Progenitor cell of endocrine pancreas (in vitro differentiated cells): Measurements from ENCODE around the gene SESTD1. TPM values are rescaled to one million over a fixed set of nuclear protein-coding genes. Genes with fewer than 3 reads are reported as not detected.

ENCODE experiments used
- DNase-seq: peaks from one replicate; pipeline ENCODE4 v3.0.0; 2021; ENCODE audit warnings: low spot score; ENCODE audit not compliant: unreplicated experiment
- H3K27ac Mint-ChIP-seq: 2 replicates; pipeline ENCODE4 v1.8.0; 2021; ENCODE audit warnings: mild to moderate bottlenecking, moderate library complexity, mixed read lengths
- H3K27me3 Mint-ChIP-seq: 2 replicates; pipeline ENCODE4 v1.8.0; 2021; ENCODE audit warnings: mixed read lengths
- H3K36me3 Mint-ChIP-seq: 2 replicates; pipeline ENCODE4 v1.8.0; 2022; ENCODE audit warnings: mixed read lengths; ENCODE audit not compliant: insufficient read depth
- H3K4me1 Mint-ChIP-seq: 2 replicates; pipeline ENCODE4 v1.8.0; 2021; ENCODE audit warnings: low read depth, mixed read lengths
- H3K4me3 Mint-ChIP-seq: 2 replicates; pipeline ENCODE4 v1.8.0; 2021; ENCODE audit warnings: low read depth, mild to moderate bottlenecking, moderate library complexity, mixed read lengths
- H3K9me3 Mint-ChIP-seq: 2 replicates; pipeline ENCODE4 v1.8.0; 2021; ENCODE audit warnings: low read depth, mixed read lengths
- total RNA-seq: library from RNA; stranded (reverse); gene quantifications from 2 replicates; pipeline ENCODE4 v1.2.1, GENCODE V29; 2021
- TF ChIP-seq, protein P1 (sequence below): fragments of 200-600 bp; sonication (generic); IDR thresholded peaks from one replicate; pipeline ENCODE4 v1.5.0; 2021; ENCODE audit warnings: antibody characterized with exemption, mild to moderate bottlenecking; ENCODE audit not compliant: unreplicated experiment

Gene SESTD1
- total RNA-seq, 1 donor from 2014 or later, result 108 TPM

DNA sequence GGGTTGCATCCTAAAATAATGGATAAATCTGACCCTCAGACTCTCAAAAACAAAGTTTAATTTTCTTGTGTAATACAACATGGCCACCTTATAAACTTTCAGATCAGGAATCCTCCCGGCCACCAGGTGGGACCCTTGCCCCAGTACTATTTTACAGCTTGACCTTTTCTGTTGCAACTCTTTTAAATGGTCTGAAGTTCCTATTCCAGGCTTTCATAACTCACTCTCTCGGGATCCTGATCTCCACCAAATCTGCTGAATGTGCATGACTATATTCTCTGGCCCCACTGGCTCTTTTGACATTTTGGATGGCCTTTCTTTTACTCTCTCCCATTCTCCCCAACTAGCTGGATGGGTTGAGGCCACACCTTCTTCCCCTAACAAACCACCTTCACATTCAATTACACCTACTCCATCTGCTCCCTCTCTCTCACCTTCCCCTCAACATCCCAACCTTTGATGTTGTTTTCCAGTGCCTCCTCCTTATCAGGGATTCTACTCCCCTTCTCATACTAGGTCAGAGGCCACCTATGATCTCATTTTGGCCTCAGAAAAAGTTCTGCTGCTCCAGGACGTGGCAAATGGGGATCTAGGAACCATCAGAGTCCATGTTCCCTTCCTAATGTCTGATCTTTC, 70.8 kb downstream of the SESTD1 start:
- Mint-ChIP-seq H3K4me1 (no peaks in the 10 kb centered on the region), H3K27me3 (no peaks in the 10 kb centered on the region), H3K4me3 (no peak overlapping the region), H3K27ac (no peak overlapping the region), H3K36me3 (peaks cover 64% of the 10 kb centered on the region), H3K9me3 (peaks cover 74% of the 10 kb centered on the region)
- no peak for DNase-seq
- TF ChIP-seq, protein P1, sequence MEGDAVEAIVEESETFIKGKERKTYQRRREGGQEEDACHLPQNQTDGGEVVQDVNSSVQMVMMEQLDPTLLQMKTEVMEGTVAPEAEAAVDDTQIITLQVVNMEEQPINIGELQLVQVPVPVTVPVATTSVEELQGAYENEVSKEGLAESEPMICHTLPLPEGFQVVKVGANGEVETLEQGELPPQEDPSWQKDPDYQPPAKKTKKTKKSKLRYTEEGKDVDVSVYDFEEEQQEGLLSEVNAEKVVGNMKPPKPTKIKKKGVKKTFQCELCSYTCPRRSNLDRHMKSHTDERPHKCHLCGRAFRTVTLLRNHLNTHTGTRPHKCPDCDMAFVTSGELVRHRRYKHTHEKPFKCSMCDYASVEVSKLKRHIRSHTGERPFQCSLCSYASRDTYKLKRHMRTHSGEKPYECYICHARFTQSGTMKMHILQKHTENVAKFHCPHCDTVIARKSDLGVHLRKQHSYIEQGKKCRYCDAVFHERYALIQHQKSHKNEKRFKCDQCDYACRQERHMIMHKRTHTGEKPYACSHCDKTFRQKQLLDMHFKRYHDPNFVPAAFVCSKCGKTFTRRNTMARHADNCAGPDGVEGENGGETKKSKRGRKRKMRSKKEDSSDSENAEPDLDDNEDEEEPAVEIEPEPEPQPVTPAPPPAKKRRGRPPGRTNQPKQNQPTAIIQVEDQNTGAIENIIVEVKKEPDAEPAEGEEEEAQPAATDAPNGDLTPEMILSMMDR, result no peak

- no peak for DNase-seq
- Mint-ChIP-seq H3K9me3 (peaks cover 87% of the 10 kb centered on the region), H3K4me3 (no peak overlapping the region), H3K27ac (no peak overlapping the region), H3K36me3 (peaks cover 79% of the 10 kb centered on the region), H3K4me1 (no peaks in the 10 kb centered on the region), H3K27me3 (no peaks in the 10 kb centered on the region)
- TF ChIP-seq, protein P1, result no peak
Observed at GRCh38 chr2:179191110-179191509, 73.5 kb downstream of the SESTD1 start.

DNA sequence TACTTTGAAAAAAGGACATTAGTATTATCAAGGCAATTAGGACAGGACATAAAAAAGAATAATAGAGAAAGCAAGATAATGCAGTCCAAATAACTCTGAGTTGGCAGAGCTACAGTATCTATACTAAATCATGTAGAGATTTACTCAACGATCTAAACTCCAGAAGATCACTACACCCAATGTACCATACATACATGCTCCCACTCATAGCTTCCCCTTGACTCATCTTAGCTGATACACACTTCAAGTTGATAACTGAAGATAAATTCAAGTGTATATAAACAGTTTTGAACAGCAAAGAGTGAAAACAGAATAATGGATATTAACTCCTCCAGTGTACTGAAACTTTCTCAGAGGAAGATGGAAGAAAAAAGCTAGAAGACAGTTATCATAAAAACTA, 78.5 kb downstream of the SESTD1 start:
- TF ChIP-seq, protein P1, result no peak

DNA sequence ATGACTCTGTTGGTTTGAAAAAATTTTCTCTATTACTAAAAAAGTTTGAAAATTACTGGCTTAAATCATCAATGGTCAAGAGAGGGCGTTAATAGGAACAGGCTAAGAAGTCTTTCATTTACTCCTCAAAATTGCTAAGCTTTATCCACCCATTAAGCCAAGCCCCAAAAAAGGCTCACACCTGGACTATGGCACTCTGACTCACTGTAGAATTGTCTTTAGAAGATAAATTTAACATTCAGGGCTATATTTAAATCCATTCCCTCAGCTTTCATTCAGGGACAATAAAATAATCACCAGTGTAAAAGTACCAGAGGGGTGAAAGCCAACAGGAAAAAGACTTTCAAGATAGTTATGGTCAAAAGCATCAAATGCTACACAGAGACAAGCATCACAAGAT, 80.0 kb downstream of the SESTD1 start:
- no peak overlapping the region for H3K4me3 Mint-ChIP-seq
- H3K27ac Mint-ChIP-seq, result no peak overlapping the region
- H3K27me3 Mint-ChIP-seq, result no peaks in the 10 kb centered on the region
- peaks cover 17% of the 10 kb centered on the region for H3K4me1 Mint-ChIP-seq
- H3K36me3 Mint-ChIP-seq, result peaks cover 46% of the 10 kb centered on the region
- no peak for DNase-seq
- H3K9me3 Mint-ChIP-seq, result peaks cover 35% of the 10 kb centered on the region
- TF ChIP-seq, protein P1, result no peak

More for the DNA sequence above, 78.5 kb downstream of the SESTD1 start:
- peaks cover 3% of the 10 kb centered on the region for H3K4me1 Mint-ChIP-seq
- H3K27me3 Mint-ChIP-seq, result no peaks in the 10 kb centered on the region
- peaks cover 50% of the 10 kb centered on the region for H3K36me3 Mint-ChIP-seq
- H3K4me3 Mint-ChIP-seq, result no peak overlapping the region
- no peak for DNase-seq
- H3K27ac Mint-ChIP-seq, result no peak overlapping the region
- H3K9me3 Mint-ChIP-seq, result peaks cover 47% of the 10 kb centered on the region

GRCh38 chr2:179181002-179181401, 83.6 kb downstream of the SESTD1 start:
- H3K27ac Mint-ChIP-seq, result peak overlapping the region; percentile 79
- DNase-seq, result no peak
- TF ChIP-seq, protein P1, result no peak
- peaks cover 7% of the 10 kb centered on the region for H3K9me3 Mint-ChIP-seq
- H3K36me3 Mint-ChIP-seq, result peaks cover 16% of the 10 kb centered on the region
- no peak overlapping the region for H3K4me3 Mint-ChIP-seq
- H3K27me3 Mint-ChIP-seq, result no peaks in the 10 kb centered on the region
- H3K4me1 Mint-ChIP-seq, result peaks cover 23% of the 10 kb centered on the region
